GM23338 (cell line): Measurements from ENCODE around the gene ING1.

Experiments used
- CREB1 ChIP-seq: fragments of 250-450 bp; sonication (Bioruptor Pico); IDR thresholded peaks from 2 replicates; pipeline ENCODE4 v1.5.0; 2020; ENCODE audit warnings: low read depth, mild to moderate bottlenecking, moderate library complexity
- CTCF ChIP-seq, 2 experiments: fragments of 200-600 bp in 1 of 2; sonication (generic) in 1 of 2; conservative IDR thresholded peaks; 2 replicates each; pipeline versions ENCODE4 v1.5.1 to v1.6.1; 2016 to 2017; ENCODE audit warnings: antibody characterized with exemption in 2 of 2, low read depth in 2 of 2, mild to moderate bottlenecking in 2 of 2, moderate library complexity in 1 of 2
- ETS1 ChIP-seq: IDR thresholded peaks from 2 replicates; pipeline ENCODE4 v1.6.1; 2016; ENCODE audit warnings: antibody characterized with exemption
- EZH2 ChIP-seq: fragments of 200-600 bp; sonication (generic); IDR thresholded peaks from one replicate; pipeline ENCODE4 v1.8.0; 2017; ENCODE audit warnings: antibody characterized with exemption, mild to moderate bottlenecking, low read depth; ENCODE audit not compliant: unreplicated experiment
- EZH2phosphoT487 ChIP-seq: fragments of 200-600 bp; sonication (generic); IDR thresholded peaks from one replicate; pipeline ENCODE4 v1.8.1; 2018; ENCODE audit warnings: antibody characterized with exemption; ENCODE audit not compliant: unreplicated experiment
- JUNB ChIP-seq: IDR thresholded peaks from one replicate; pipeline ENCODE4 v1.6.1; 2016; ENCODE audit warnings: antibody characterized with exemption; ENCODE audit not compliant: unreplicated experiment
- NANOG ChIP-seq: IDR thresholded peaks from 2 replicates; pipeline ENCODE4 v1.6.1; 2016; ENCODE audit warnings: antibody characterized with exemption, borderline replicate concordance
- POLR2AphosphoS5 ChIP-seq: IDR thresholded peaks from 2 replicates; pipeline ENCODE4 v1.6.1; 2016; ENCODE audit warnings: antibody characterized with exemption, low read depth
- REST ChIP-seq: IDR thresholded peaks from one replicate; pipeline ENCODE4 v1.6.1; 2018; ENCODE audit warnings: antibody characterized with exemption; ENCODE audit not compliant: unreplicated experiment
- STAT1 ChIP-seq: IDR thresholded peaks from one replicate; pipeline ENCODE4 v1.6.1; 2016; ENCODE audit warnings: antibody characterized with exemption; ENCODE audit not compliant: unreplicated experiment
- ZNF114 ChIP-seq: fragments of 250-450 bp; sonication (Bioruptor Pico); IDR thresholded peaks from 2 replicates; pipeline ENCODE4 v1.5.0; 2020; ENCODE audit warnings: mild to moderate bottlenecking, moderate library complexity

- TF ChIP-seq EZH2 (no peak), POLR2AphosphoS5 (no peak), EZH2phosphoT487 (no peak), ZNF114 (CRISPR knock-in tag) (no peak), CREB1 (CRISPR knock-in tag) (no peak), CTCF (conservative IDR thresholded peaks at IDR 0.05; ENCODE audit: low read depth in 2 of 2) (no peak), REST (no peak), JUNB (no peak), ETS1 (no peak), STAT1 (no peak), NANOG (no peak)
Observed at GRCh38 chr13:110685305-110686020, 28.0 kb upstream of the ING1 start.
